H1 (cell line): ENCODE measurements around the gene LSM3. TPM values are rescaled to one million over a fixed set of nuclear protein-coding genes. Genes with fewer than 3 reads are reported as not detected.

Experiments
- CTCF ChIA-PET: fragments of 300-600 bp; sonication (Branson Sonifier 250); formaldehyde crosslinking; loops from one replicate; lab custom pipeline; 2021; ENCODE audit not compliant: partially characterized antibody; lab: Charles Lee
- POLR2A ChIA-PET: fragments of 300-600 bp; sonication (Branson Sonifier 250); formaldehyde crosslinking; loops from one replicate; lab custom pipeline; 2021; ENCODE audit warnings: inconsistent platforms; ENCODE audit not compliant: partially characterized antibody; lab: Charles Lee
- DNase-seq, 2 experiments: peaks; one replicate each; pipeline versions ENCODE4 v3.0.0 to v3.0.0-alpha.2; 2010 to 2022; ENCODE audit warnings: low spot score in 2 of 2, low read depth in 1 of 2, mixed read lengths in 1 of 2
- FAIRE-seq: peaks from 2 replicates; lab custom pipeline; 2011; peaks lifted over from hg19 to GRCh38; lab: Jason Lieb, UNC
- H2AFZ ChIP-seq: 2 replicates; pipeline ENCODE4 v1.8.1; 2012; ENCODE audit warnings: low read length, inconsistent platforms
- H2AK5ac ChIP-seq: 2 replicates; pipeline ENCODE4 v1.6.1; 2013; ENCODE audit warnings: low read depth, low read length
- H2BK120ac ChIP-seq: replicated peaks from 2 replicates; pipeline ENCODE3; 2013; ENCODE audit warnings: low read depth, low read length, inconsistent platforms
- H2BK12ac ChIP-seq: 2 replicates; pipeline ENCODE4 v1.6.1; 2013; ENCODE audit warnings: low read depth, low read length
- H2BK15ac ChIP-seq: 2 replicates; pipeline ENCODE4 v1.6.1; 2013; ENCODE audit warnings: low read length
- H2BK20ac ChIP-seq: 2 replicates; pipeline ENCODE4 v1.6.1; 2013; ENCODE audit warnings: low read length
- H2BK5ac ChIP-seq: 2 replicates; pipeline ENCODE4 v1.6.1; 2013; ENCODE audit warnings: low read depth, low read length
- H3K14ac ChIP-seq: 2 replicates; pipeline ENCODE4 v1.6.1; 2013; ENCODE audit warnings: inconsistent platforms; ENCODE audit not compliant: insufficient read length
- H3K18ac ChIP-seq: 2 replicates; pipeline ENCODE4 v1.6.1; 2013; ENCODE audit warnings: low read length; ENCODE audit errors: extremely low read depth
- H3K23ac ChIP-seq: 2 replicates; pipeline ENCODE4 v1.6.1; 2013; ENCODE audit warnings: inconsistent platforms; ENCODE audit not compliant: insufficient read length
- H3K23me2 ChIP-seq: 2 replicates; pipeline ENCODE4 v1.6.1; 2013; ENCODE audit warnings: low read depth, low read length
- H3K27ac ChIP-seq: 2 replicates; pipeline ENCODE4 v1.6.1; 2011; ENCODE audit warnings: low read depth, low read length, inconsistent platforms
- H3K27me3 ChIP-seq, 4 experiments: replicated peaks in 1 of 4; 1 replicate in 1 of 4; 2 replicates in 3 of 4; pipeline versions ENCODE4 v1.6.1 to v1.8.1; 2011 to 2013; ENCODE audit warnings: low read length in 3 of 4, mild to moderate bottlenecking in 3 of 4, inconsistent platforms in 2 of 4, mixed read lengths in 2 of 4, moderate library complexity in 1 of 4; ENCODE audit not compliant: control insufficient read depth in 3 of 4, insufficient read depth in 3 of 4; ENCODE audit errors: extremely low read depth in 1 of 4
- H3K36me3 ChIP-seq, 4 experiments: 2 replicates each; pipeline versions ENCODE4 v1.6.1 to v1.8.1; 2011 to 2013; ENCODE audit warnings: mild to moderate bottlenecking in 4 of 4, low read length in 3 of 4, moderate library complexity in 2 of 4, control low read depth in 1 of 4, inconsistent platforms in 1 of 4; ENCODE audit not compliant: insufficient read depth in 4 of 4, control insufficient read depth in 2 of 4
- H3K4ac ChIP-seq: replicated peaks from 2 replicates; pipeline ENCODE3; 2013; ENCODE audit warnings: low read length, low read depth, mixed read lengths, inconsistent platforms; ENCODE audit not compliant: insufficient read length
- H3K4me1 ChIP-seq, 4 experiments: replicated peaks in 1 of 4; 1 replicate in 1 of 4; 2 replicates in 3 of 4; pipeline versions ENCODE4 v1.6.1 to v1.8.1; 2011 to 2013; ENCODE audit warnings: low read length in 3 of 4, inconsistent platforms in 2 of 4, mixed read lengths in 1 of 4; ENCODE audit not compliant: insufficient read depth in 4 of 4, control insufficient read depth in 3 of 4
- H3K4me2 ChIP-seq, 2 experiments: 2 replicates each; pipeline versions ENCODE4 v1.6.1 to v1.8.1; 2011 to 2013; ENCODE audit warnings: low read depth in 2 of 2, low read length in 2 of 2, control low read depth in 1 of 2, inconsistent platforms in 1 of 2, mild to moderate bottlenecking in 1 of 2; ENCODE audit not compliant: insufficient read depth in 1 of 2
- H3K4me3 ChIP-seq, 4 experiments: fragments of 200-600, 300-600 bp in 1 of 4; sonication (generic), shearing (Covaris generic), sonication (Bioruptor Twin) in 1 of 4; 2 replicates each; pipeline versions ENCODE4 v1.5.1 to v1.8.1; 2011 to 2016; ENCODE audit warnings: low read length in 4 of 4, low read depth in 3 of 4, control low read depth in 2 of 4, inconsistent platforms in 2 of 4, mild to moderate bottlenecking in 2 of 4, mixed read lengths in 1 of 4, moderate library complexity in 1 of 4; ENCODE audit not compliant: insufficient read depth in 2 of 4; ENCODE audit errors: extremely low read depth in 1 of 4
- H3K56ac ChIP-seq: replicated peaks from 2 replicates; pipeline ENCODE3; 2013; ENCODE audit warnings: low read depth, mild to moderate bottlenecking, mixed read lengths, low read length, inconsistent platforms; ENCODE audit not compliant: insufficient read length
- H3K79me1 ChIP-seq: 2 replicates; pipeline ENCODE4 v1.6.1; 2013; ENCODE audit warnings: low read depth, low read length, control low read depth
- H3K79me2 ChIP-seq, 2 experiments: 2 replicates each; pipeline versions ENCODE4 v1.6.1 to v1.8.1; 2012 to 2013; ENCODE audit warnings: low read length in 2 of 2, mild to moderate bottlenecking in 2 of 2, inconsistent platforms in 1 of 2; ENCODE audit not compliant: insufficient read depth in 2 of 2, control insufficient read depth in 1 of 2
- H3K9ac ChIP-seq, 4 experiments: replicated peaks in 1 of 4; 1 replicate in 1 of 4; 2 replicates in 3 of 4; pipeline versions ENCODE4 v1.6.1 to v1.8.1; 2011 to 2013; ENCODE audit warnings: low read depth in 3 of 4, low read length in 3 of 4, control low read depth in 2 of 4, mild to moderate bottlenecking in 2 of 4, moderate library complexity in 2 of 4, inconsistent platforms in 1 of 4; ENCODE audit errors: extremely low read depth in 1 of 4
- H3K9me3 ChIP-seq, 2 experiments: 2 replicates each; pipeline versions ENCODE4 v1.6.1 to v1.8.1; 2012 to 2013; ENCODE audit warnings: mild to moderate bottlenecking in 2 of 2, moderate library complexity in 2 of 2, control low read depth in 1 of 2, inconsistent platforms in 1 of 2, low read depth in 1 of 2, low read length in 1 of 2, mixed read lengths in 1 of 2; ENCODE audit not compliant: insufficient read depth in 2 of 2
- H4K20me1 ChIP-seq, 2 experiments: replicated peaks in 1 of 2; 2 replicates each; pipeline versions ENCODE3 to v1.8.1; 2011 to 2013; ENCODE audit warnings: inconsistent platforms in 2 of 2, low read length in 2 of 2, mild to moderate bottlenecking in 1 of 2; ENCODE audit not compliant: insufficient read depth in 2 of 2, control insufficient read depth in 1 of 2
- H4K5ac ChIP-seq: 2 replicates; pipeline ENCODE4 v1.6.1; 2013; ENCODE audit warnings: low read length, low read depth, mixed read lengths, inconsistent platforms; ENCODE audit not compliant: insufficient read length
- H4K8ac ChIP-seq: 2 replicates; pipeline ENCODE4 v1.8.0; 2013; ENCODE audit warnings: mild to moderate bottlenecking, moderate library complexity, low read length, inconsistent platforms; ENCODE audit not compliant: insufficient read depth; ENCODE audit errors: extremely low read depth
- H4K91ac ChIP-seq: replicated peaks from 2 replicates; pipeline ENCODE3; 2013; ENCODE audit warnings: low read length, mixed read lengths, inconsistent platforms; ENCODE audit not compliant: insufficient read length
- ATF3 ChIP-seq: IDR thresholded peaks from 2 replicates; pipeline ENCODE4 v1.6.1; 2011; ENCODE audit warnings: low read depth, mild to moderate bottlenecking, low read length; ENCODE audit not compliant: insufficient read depth
- CBX8 ChIP-seq: fragments of 300-800, 300-1000 bp; sonication (generic); IDR thresholded peaks from 2 replicates; pipeline ENCODE4 v1.7.1; 2016; ENCODE audit warnings: low read depth, low read length, borderline replicate concordance
- CREB1 ChIP-seq: IDR thresholded peaks from 2 replicates; pipeline ENCODE4 v1.6.1; 2012; ENCODE audit warnings: inconsistent platforms
- GABPA ChIP-seq: IDR thresholded peaks from 2 replicates; pipeline ENCODE4 v1.6.1; 2011; ENCODE audit warnings: mild to moderate bottlenecking, low read length, moderate library complexity, borderline replicate concordance; ENCODE audit not compliant: insufficient read depth
- HDAC6 ChIP-seq: IDR thresholded peaks from one replicate; pipeline ENCODE4 v1.7.1; 2012; ENCODE audit warnings: low read depth, mild to moderate bottlenecking, inconsistent platforms, low read length, moderate library complexity
- KDM5A ChIP-seq: fragments of 200-600 bp; IDR thresholded peaks from 2 replicates; pipeline ENCODE4 v1.7.1; 2012; ENCODE audit warnings: mild to moderate bottlenecking, low read length, inconsistent platforms, mixed read lengths
- NRF1 ChIP-seq: IDR thresholded peaks from 2 replicates; pipeline ENCODE4 v1.6.1; 2011; ENCODE audit warnings: mild to moderate bottlenecking, low read depth, low read length, improper control_type of control experiment
- PHF8 ChIP-seq: fragments of 200-600 bp; sonication (generic); conservative IDR thresholded peaks from 2 replicates; pipeline ENCODE4 v1.7.1; 2012; ENCODE audit warnings: low read depth, mild to moderate bottlenecking, inconsistent platforms, low read length, moderate library complexity
- POLR2A ChIP-seq, 2 experiments: IDR thresholded peaks; 1 replicate in 1 of 2; 2 replicates in 1 of 2; pipeline ENCODE4 v1.6.1; 2011; ENCODE audit warnings: low read depth in 2 of 2, low read length in 2 of 2, mild to moderate bottlenecking in 2 of 2; ENCODE audit errors: control extremely low read depth in 1 of 2
- TAF7 ChIP-seq: optimal IDR thresholded peaks from 2 replicates; pipeline ENCODE3; 2011; ENCODE audit warnings: low read depth, mild to moderate bottlenecking, inconsistent platforms, low read length, moderate library complexity, borderline replicate concordance
- WGBS, 2 experiments: shearing (Covaris generic) in 1 of 2; methylation state at CpG; one replicate each; pipeline versions ENCODE4 v1.1.6 to v1.1.7; 2013 to 2015; ENCODE audit warnings: low lambda C conversion rate in 2 of 2, mixed read lengths in 2 of 2, inconsistent platforms in 1 of 2, low coverage in 1 of 2, missing lambda C conversion rate in 1 of 2; ENCODE audit not compliant: insufficient replicate concordance in 2 of 2, insufficient coverage in 1 of 2, insufficient read length in 1 of 2; ENCODE audit errors: extremely low coverage in 1 of 2, missing lambda C conversion rate in 1 of 2; 5-methylcytosine and 5-hydroxymethylcytosine counted together
- polyA plus RNA-seq, 7 experiments: library from polyadenylated mRNA; depleted of rRNA in 3 of 7; stranded (reverse) in 5 of 7; unstranded in 2 of 7; fragments of >200 nt in 5 of 7; fragments of 200-250 nt in 2 of 7; gene quantifications; 1 replicate in 5 of 7; 2 replicates in 1 of 7; 4 replicates in 1 of 7; pipeline versions ENCODE4 v1.2.1 to v1.2.3, GENCODE V29; 2011 to 2013; ENCODE audit warnings: missing spikeins in 2 of 7, mixed read lengths in 2 of 7
- total RNA-seq: library from RNA; stranded (reverse); fragmentation: NEBNext Ultra II Directional; extraction: Animal tissue kit (Norgen Biotek cat#: 25700); gene quantifications from 2 replicates; pipeline ENCODE4 v1.2.1, GENCODE V29; 2021

The LSM3 gene
- total and polyA plus RNA-seq, 2 of the 8 experiments (the other 6 are each of a cell fraction or from before 2014, with no cell fraction given) = 7.1 to 25.4 TPM

GRCh38 chr3:14148041-14148985, 30.3 kb upstream of the LSM3 start:
- H3K23me2 ChIP-seq = no peaks in the 10 kb centered on the region
- no peaks in the 10 kb centered on the region for H3K9me3 ChIP-seq
- no peak overlapping the region for H2AK5ac ChIP-seq
- no peak overlapping the region for H3K23ac ChIP-seq
- no peak overlapping the region for H3K4me3 ChIP-seq
- no peak overlapping the region for H3K14ac ChIP-seq
- no peak overlapping the region for H3K56ac ChIP-seq
- no peak overlapping the region for H4K91ac ChIP-seq
- H4K8ac ChIP-seq = no peak overlapping the region; the same call in none of the 2 replicates
- H4K20me1 ChIP-seq = peaks cover 8 to 9% of the 10 kb centered on the region in 2 experiments
- H2BK5ac ChIP-seq = peak overlapping the region; percentile 66
- H3K79me2 ChIP-seq = no peaks in the 10 kb centered on the region
- FAIRE-seq (peak; percentile 55), DNase-seq (peak in 1 of 2 experiments; percentile 81)
- POLR2A ChIA-PET = interaction anchor here (0.6 to 3.1 kb wide), 5 partner anchors 9 to 1026 kb away, joined by 3 to 17 read pairs (median 4); partner anchors contain the start of genes CHCHD4, LSM3, TMEM43 and XPC
- H3K27ac ChIP-seq = 0 out of 2 replicates have a peak overlapping the region, but pooled peaks have one; percentile 22
- H2BK15ac ChIP-seq = no peak overlapping the region
- no peaks in the 10 kb centered on the region for H3K79me1 ChIP-seq
- no peak overlapping the region for H3K4ac ChIP-seq
- H2BK20ac ChIP-seq = no peak overlapping the region
- no peak overlapping the region for H4K5ac ChIP-seq
- peaks cover 0 to 14% (median 9%) of the 10 kb centered on the region in 4 experiments; a peak in 6 of 7 replicates for H3K4me1 ChIP-seq
- peak overlapping the region; percentile 69 for H2BK12ac ChIP-seq
- no peak overlapping the region for H2BK120ac ChIP-seq
- peaks cover 0 to 12% (median 7%) of the 10 kb centered on the region in 4 experiments; a peak in 5 of 8 replicates for H3K36me3 ChIP-seq
- H3K27me3 ChIP-seq = no peaks in the 10 kb centered on the region
- peak overlapping the region; percentile 51; the same call in 1 of the 2 replicates for H3K18ac ChIP-seq
- 0 out of 4 replicates have a peak overlapping the region, but pooled peaks of 1 of the 2 experiments have one; percentile 36 for H3K4me2 ChIP-seq
- CTCF ChIA-PET = interaction anchor here (0.6 to 3.6 kb wide), 17 partner anchors 9 to 360 kb away, joined by 3 to 24 read pairs (median 4); partner anchors contain the start of genes CHCHD4 and TMEM43
- WGBS, 2 experiments = 76% methylated on average over 27 of the region's 28 CpGs; no CpG with 5 or more reads in 1 of the 2 experiments
- H3K9ac ChIP-seq = no peak overlapping the region
- H2AFZ ChIP-seq = no peak overlapping the region
- 0 out of 2 replicates have a peak, but pooled peaks have one; percentile 57 for TF ChIP-seq GABPA
- TF ChIP-seq CBX8 = no peak
- TF ChIP-seq PHF8 = no peak
- 0 out of 2 replicates have a peak, but pooled peaks have one; percentile 19 for TF ChIP-seq CREB1
- TF ChIP-seq HDAC6 = no peak
- TF ChIP-seq NRF1 = no peak
- TF ChIP-seq POLR2A (IDR thresholded peaks at IDR 0.05; ENCODE audit: control extremely low read depth in 1 of 2, low read depth in 2 of 2, low read length in 2 of 2) = no peak; a peak in 1 of 3 replicates
- no peak for TF ChIP-seq TAF7
- TF ChIP-seq KDM5A = no peak
- peak; percentile 17; the same call in 1 of the 2 replicates for TF ChIP-seq ATF3
